ENCODE results near the gene USH2A.

USH2A gene

GRCh38 chr1:216258856-216259255 is 164.4 kb downstream of the USH2A start:
- no peak for DNase-seq

GRCh38 chr1:216258386-216258785 is 164.9 kb downstream of the USH2A start:
- no peak for DNase-seq

- no peak for DNase-seq
Measured at GRCh38 chr1:216250861-216251260, 172.4 kb downstream of the USH2A start.

- DNase-seq: no peak
Measured at GRCh38 chr1:216248628-216249027, 174.6 kb downstream of the USH2A start.

- DNase-seq: no peak
Measured at GRCh38 chr1:216247937-216248336, 175.3 kb downstream of the USH2A start.

GRCh38 chr1:216246577-216247203 is 176.6 kb downstream of the USH2A start:
- DNase-seq: no peak

GRCh38 chr1:216238844-216239243 is 184.4 kb downstream of the USH2A start:
- no peak for DNase-seq

- DNase-seq: no peak
Measured at GRCh38 chr1:216237927-216238542, 185.2 kb downstream of the USH2A start.

GRCh38 chr1:216224233-216224632 is 199.0 kb downstream of the USH2A start:
- no peak for DNase-seq

GRCh38 chr1:216223486-216223885 is 199.8 kb downstream of the USH2A start:
- no peak for DNase-seq

- DNase-seq: no peak
Measured at GRCh38 chr1:216222288-216222687, 201.0 kb downstream of the USH2A start.

- DNase-seq: no peak
Measured at GRCh38 chr1:216221260-216221700, 202.0 kb downstream of the USH2A start.

GRCh38 chr1:216216305-216216704 is 206.9 kb downstream of the USH2A start:
- no peak for DNase-seq

- DNase-seq: no peak
Measured at GRCh38 chr1:216215169-216215568, 208.1 kb downstream of the USH2A start.

- no peak for DNase-seq
Measured at GRCh38 chr1:216212826-216213225, 210.4 kb downstream of the USH2A start.

GRCh38 chr1:216210081-216210480 is 213.2 kb downstream of the USH2A start:
- no peak for DNase-seq

GRCh38 chr1:216209125-216209524 is 214.1 kb downstream of the USH2A start:
- DNase-seq: no peak

- no peak for DNase-seq
Measured at GRCh38 chr1:216207154-216207553, 216.1 kb downstream of the USH2A start.

- no peak for DNase-seq
Measured at GRCh38 chr1:216205176-216205575, 218.1 kb downstream of the USH2A start.

GRCh38 chr1:216201946-216202345 is 221.3 kb downstream of the USH2A start:
- no peak for DNase-seq

- no peak for DNase-seq
Measured at GRCh38 chr1:216200941-216201340, 222.3 kb downstream of the USH2A start.

- DNase-seq: no peak
Measured at GRCh38 chr1:216194721-216195120, 228.5 kb downstream of the USH2A start.

- no peak for DNase-seq
Measured at GRCh38 chr1:216193839-216194443, 229.3 kb downstream of the USH2A start.

GRCh38 chr1:216190438-216190837 is 232.8 kb downstream of the USH2A start:
- DNase-seq: no peak

- DNase-seq: no peak
Measured at GRCh38 chr1:216186816-216187215, 236.4 kb downstream of the USH2A start.

Measured in activated CD4-positive, CD25-positive, alpha-beta regulatory T cell treated with anti-CD3 and anti-CD28 coated beads, Interleukin-2, amount 50 U/mL, for 72 hours (primary cell).